Trophoblast cell (in vitro differentiated cells and primary cell): ENCODE measurements around the gene RFX1.

Experiments
- DNase-seq, 2 donors: peaks; one replicate each; pipeline ENCODE4 v3.0.0-alpha.2; 2016
- H2AFZ ChIP-seq: 2 replicates; pipeline ENCODE4 v1.6.1; 2013; ENCODE audit warnings: low read length, moderate library complexity, mild to moderate bottlenecking; ENCODE audit not compliant: insufficient read depth, poor library complexity
- H2AK5ac ChIP-seq: 2 replicates; pipeline ENCODE4 v1.6.1; 2013; ENCODE audit warnings: mild to moderate bottlenecking, low read length
- H2BK120ac ChIP-seq: 2 replicates; pipeline ENCODE4 v1.6.1; 2013; ENCODE audit warnings: low read length, mild to moderate bottlenecking, moderate library complexity; ENCODE audit not compliant: insufficient read depth, poor library complexity
- H2BK12ac ChIP-seq: 2 replicates; pipeline ENCODE4 v1.6.1; 2013; ENCODE audit warnings: mild to moderate bottlenecking, low read length, moderate library complexity
- H2BK5ac ChIP-seq: 2 replicates; pipeline ENCODE4 v1.6.1; 2013; ENCODE audit warnings: low read length, low read depth, moderate library complexity, mild to moderate bottlenecking; ENCODE audit not compliant: poor library complexity
- H3K14ac ChIP-seq: 2 replicates; pipeline ENCODE4 v1.6.1; 2013; ENCODE audit warnings: mild to moderate bottlenecking, low read length
- H3K18ac ChIP-seq: 2 replicates; pipeline ENCODE4 v1.6.1; 2013; ENCODE audit warnings: mild to moderate bottlenecking, low read length
- H3K23ac ChIP-seq: 2 replicates; pipeline ENCODE4 v1.6.1; 2013; ENCODE audit warnings: low read length
- H3K27ac ChIP-seq: 2 replicates; pipeline ENCODE4 v1.5.1; 2013; ENCODE audit warnings: low read depth, mild to moderate bottlenecking, inconsistent platforms, low read length, moderate library complexity
- H3K27me3 ChIP-seq: 2 replicates; pipeline ENCODE4 v1.6.1; 2013; ENCODE audit warnings: inconsistent platforms, mild to moderate bottlenecking, low read length, moderate library complexity; ENCODE audit not compliant: insufficient read depth
- H3K36me3 ChIP-seq, 2 experiments: 1 replicate in 1 of 2; 2 replicates in 1 of 2; pipeline ENCODE4 v1.6.1; 2013; ENCODE audit warnings: low read length in 2 of 2, mild to moderate bottlenecking in 2 of 2, moderate library complexity in 1 of 2; ENCODE audit not compliant: insufficient read depth in 2 of 2, control insufficient read depth in 1 of 2
- H3K4ac ChIP-seq: 2 replicates; pipeline ENCODE4 v1.6.1; 2013; ENCODE audit warnings: low read depth, mild to moderate bottlenecking, low read length, moderate library complexity
- H3K4me1 ChIP-seq, 2 experiments: 1 replicate in 1 of 2; 2 replicates in 1 of 2; pipeline ENCODE4 v1.6.1; 2013; ENCODE audit warnings: low read length in 2 of 2, mild to moderate bottlenecking in 2 of 2, moderate library complexity in 1 of 2; ENCODE audit not compliant: insufficient read depth in 2 of 2, control insufficient read depth in 1 of 2
- H3K4me2 ChIP-seq: 2 replicates; pipeline ENCODE4 v1.6.1; 2013; ENCODE audit warnings: inconsistent platforms, mild to moderate bottlenecking, low read length, moderate library complexity
- H3K4me3 ChIP-seq: 2 replicates; pipeline ENCODE4 v1.5.1; 2013; ENCODE audit warnings: mild to moderate bottlenecking, low read depth, low read length, inconsistent platforms
- H3K79me1 ChIP-seq: one replicate; pipeline ENCODE4 v1.6.1; 2013; ENCODE audit warnings: low read length
- H3K79me2 ChIP-seq: 2 replicates; pipeline ENCODE4 v1.6.1; 2013; ENCODE audit warnings: low read length, mild to moderate bottlenecking; ENCODE audit not compliant: control insufficient read depth, insufficient read depth, poor library complexity
- H3K9ac ChIP-seq: 2 replicates; pipeline ENCODE4 v1.6.1; 2013; ENCODE audit warnings: mild to moderate bottlenecking, low read length
- H3K9me3 ChIP-seq: 2 replicates; pipeline ENCODE4 v1.6.1; 2013; ENCODE audit warnings: low read depth, mild to moderate bottlenecking, control low read depth, inconsistent platforms, low read length; ENCODE audit not compliant: insufficient read depth
- H4K12ac ChIP-seq: 2 replicates; pipeline ENCODE4 v1.6.1; 2013; ENCODE audit warnings: low read depth, mild to moderate bottlenecking, low read length, moderate library complexity
- H4K8ac ChIP-seq: 2 replicates; pipeline ENCODE4 v1.6.1; 2013; ENCODE audit warnings: low read depth, mild to moderate bottlenecking, low read length, moderate library complexity
- H4K91ac ChIP-seq: one replicate; pipeline ENCODE4 v1.6.1; 2013; ENCODE audit warnings: low read depth, mild to moderate bottlenecking, low read length, moderate library complexity
- WGBS: extraction: QIAGEN DNeasy Blood & Tissue Kit; methylation state at CpG from one replicate; pipeline ENCODE4 v1.1.7; 2013; ENCODE audit warnings: missing lambda C conversion rate; ENCODE audit not compliant: insufficient read length, insufficient coverage; ENCODE audit errors: extremely low coverage; 5-methylcytosine and 5-hydroxymethylcytosine counted together

Gene RFX1

GRCh38 chr19:13961826-13962698 lies 44.1 kb downstream of the RFX1 start:
- Histone ChIP-seq H3K79me2 (no peaks in the 10 kb centered on the region), H2AK5ac (no peak overlapping the region), H3K4ac (no peak overlapping the region), H2BK5ac (no peak overlapping the region), H3K4me1 (peaks cover 0 to 2% of the 10 kb centered on the region in 2 experiments), H3K9ac (no peak overlapping the region), H4K8ac (no peak overlapping the region), H3K9me3 (peaks cover 7% of the 10 kb centered on the region), H3K4me2 (peak overlapping the region; percentile 2), H2BK12ac (no peak overlapping the region), H3K27ac (no peak overlapping the region), H3K27me3 (no peaks in the 10 kb centered on the region), H3K36me3 (peaks cover 77 to 83% of the 10 kb centered on the region in 2 experiments), H4K91ac (no peak overlapping the region), H3K23ac (no peak overlapping the region), H3K79me1 (no peaks in the 10 kb centered on the region), H2BK120ac (no peak overlapping the region), H2AFZ (no peak overlapping the region), H3K4me3 (peak overlapping the region; percentile 40), H4K12ac (no peak overlapping the region), H3K14ac (no peak overlapping the region), H3K18ac (no peak overlapping the region)
- no CpG with 5 or more reads among the region's 55 CpGs for WGBS
- DNase-seq: no peak

GRCh38 chr19:13960863-13961784 lies 45.0 kb downstream of the RFX1 start:
- no CpG with 5 or more reads among the region's 39 CpGs for WGBS
- Histone ChIP-seq H3K27me3 (no peaks in the 10 kb centered on the region), H3K4ac (no peak overlapping the region), H2AFZ (no peak overlapping the region), H3K18ac (no peak overlapping the region), H3K36me3 (peaks cover 77 to 80% of the 10 kb centered on the region in 2 experiments), H3K4me2 (no peak overlapping the region), H3K79me2 (no peaks in the 10 kb centered on the region), H3K79me1 (no peaks in the 10 kb centered on the region), H4K91ac (no peak overlapping the region), H2BK12ac (no peak overlapping the region), H3K9ac (no peak overlapping the region), H2AK5ac (no peak overlapping the region), H2BK120ac (no peak overlapping the region), H2BK5ac (no peak overlapping the region), H3K23ac (no peak overlapping the region), H4K8ac (no peak overlapping the region), H3K27ac (no peak overlapping the region), H4K12ac (no peak overlapping the region), H3K9me3 (peaks cover 4% of the 10 kb centered on the region), H3K4me3 (no peak overlapping the region), H3K4me1 (peaks cover 0 to 2% of the 10 kb centered on the region in 2 experiments), H3K14ac (no peak overlapping the region)
- DNase-seq: no peak

GRCh38 chr19:13959962-13960862 lies 45.9 kb downstream of the RFX1 start:
- H3K9ac ChIP-seq: no peak overlapping the region
- H3K27ac ChIP-seq: no peak overlapping the region
- no peak overlapping the region for H2BK12ac ChIP-seq
- H3K4me2 ChIP-seq: no peak overlapping the region
- no peak overlapping the region for H3K23ac ChIP-seq
- peaks cover 77 to 80% of the 10 kb centered on the region in 2 experiments for H3K36me3 ChIP-seq
- no CpG with 5 or more reads among the region's 27 CpGs for WGBS
- H2AFZ ChIP-seq: no peak overlapping the region
- no peak overlapping the region for H4K8ac ChIP-seq
- no peak overlapping the region for H4K91ac ChIP-seq
- H3K18ac ChIP-seq: no peak overlapping the region
- peak in 1 of 2 donors; percentile 21 for DNase-seq
- peaks cover 0 to 2% of the 10 kb centered on the region in 2 experiments for H3K4me1 ChIP-seq
- no peak overlapping the region for H3K4ac ChIP-seq
- no peak overlapping the region for H3K14ac ChIP-seq
- no peak overlapping the region for H3K4me3 ChIP-seq
- H4K12ac ChIP-seq: no peak overlapping the region
- no peaks in the 10 kb centered on the region for H3K79me1 ChIP-seq
- no peak overlapping the region for H2BK5ac ChIP-seq
- H2AK5ac ChIP-seq: no peak overlapping the region
- no peaks in the 10 kb centered on the region for H3K79me2 ChIP-seq
- H2BK120ac ChIP-seq: no peak overlapping the region
- H3K27me3 ChIP-seq: no peaks in the 10 kb centered on the region
- H3K9me3 ChIP-seq: no peaks in the 10 kb centered on the region
